K562 (cell line): ENCODE measurements around the gene EPHB1. TPM values are rescaled to one million over a fixed set of nuclear protein-coding genes. Genes with fewer than 3 reads are reported as not detected.

ENCODE experiments used
- ATAC-seq: fragments of 200-7000 bp; cut with Tn5 transposase; 3 replicates; pipeline ENCODE4 v1.9.1; 2020; ENCODE audit warnings: moderate library complexity
- BruUV-seq: library from RNA; stranded (reverse); fragments of 400-500 nt; replicated peaks from 2 replicates; lab custom pipeline; 2021; lab: Mats Ljungman, UMichigan
- CTCF ChIA-PET: fragments of 300-600 bp; formaldehyde crosslinking; extraction: SDS; loops from one replicate; lab custom pipeline; 2021; ENCODE audit warnings: low intra/inter-chr PET ratio; lab: Yijun Ruan, JAX
- POLR2A ChIA-PET: fragments of 300-600, 350-650 bp; sonication (Branson Sonifier 250); formaldehyde crosslinking; extraction: SDS; loops from one replicate; lab custom pipeline; 2021; ENCODE audit warnings: antibody characterized with exemption, inconsistent platforms; lab: Yijun Ruan, JAX
- DNase-seq, 4 experiments: peaks; one replicate each; pipeline versions ENCODE4 v3.0.0 to v3.0.0-alpha.2; 2011 to 2018; ENCODE audit warnings: low spot score in 3 of 4, mixed read lengths in 3 of 4; ENCODE audit errors: extremely low read depth in 1 of 4
- FAIRE-seq: peaks from 2 replicates; lab custom pipeline; 2011; peaks lifted over from hg19 to GRCh38; lab: Jason Lieb, UNC
- H2AFZ ChIP-seq: 2 replicates; pipeline ENCODE4 v1.6.0; 2011; ENCODE audit warnings: low read depth, low read length, control low read depth, inconsistent platforms
- H3K27ac ChIP-seq: fragments of 200-600 bp; 3 replicates; pipeline ENCODE4 v1.8.0; 2011; ENCODE audit warnings: low read depth, mild to moderate bottlenecking, control low read depth, inconsistent platforms, low read length, moderate library complexity, mixed read lengths; ENCODE audit errors: extremely low read depth
- H3K27me3 ChIP-seq, 2 experiments: fragments of 300-600 bp in 1 of 2; 2 replicates in 1 of 2; 3 replicates in 1 of 2; pipeline versions ENCODE4 v1.6.0 to v1.8.0; 2011; ENCODE audit warnings: inconsistent platforms in 2 of 2, low read length in 2 of 2, mild to moderate bottlenecking in 1 of 2, mixed read lengths in 1 of 2, moderate library complexity in 1 of 2; ENCODE audit not compliant: control insufficient read depth in 2 of 2, insufficient read depth in 2 of 2
- H3K36me3 ChIP-seq: fragments of 300-600 bp; 3 replicates; pipeline ENCODE4 v1.8.0; 2011; ENCODE audit warnings: mild to moderate bottlenecking, low read length, inconsistent platforms; ENCODE audit not compliant: control insufficient read depth, insufficient read depth
- H3K4me1 ChIP-seq, 2 experiments: fragments of 200-600 bp in 1 of 2; replicated peaks in 1 of 2; 2 replicates in 1 of 2; 3 replicates in 1 of 2; pipeline versions ENCODE4 v1.5.1 to v1.8.0; 2011; ENCODE audit warnings: inconsistent platforms in 2 of 2, low read length in 2 of 2, mild to moderate bottlenecking in 1 of 2, mixed read lengths in 1 of 2, moderate library complexity in 1 of 2; ENCODE audit not compliant: control insufficient read depth in 2 of 2, insufficient read depth in 2 of 2
- H3K4me2 ChIP-seq: 2 replicates; pipeline ENCODE4 v1.6.1; 2011; ENCODE audit warnings: low read length, control low read depth, inconsistent platforms, mixed read lengths; ENCODE audit not compliant: insufficient read depth
- H3K4me3 ChIP-seq: fragments of 200-600 bp; sonication (generic), shearing (Covaris generic); 2 replicates; pipeline ENCODE4 v1.5.1; 2016; ENCODE audit warnings: control low read depth, inconsistent platforms
- H3K79me2 ChIP-seq: fragments of 200-600 bp; 3 replicates; pipeline ENCODE4 v1.8.0; 2011; ENCODE audit warnings: low read length, inconsistent platforms; ENCODE audit not compliant: control insufficient read depth, insufficient read depth
- H3K9ac ChIP-seq, 2 experiments: 2 replicates each; pipeline versions ENCODE4 v1.6.0 to v1.6.1; 2011; ENCODE audit warnings: low read depth in 2 of 2, low read length in 2 of 2, control low read depth in 1 of 2, inconsistent platforms in 1 of 2, mild to moderate bottlenecking in 1 of 2, mixed read lengths in 1 of 2; ENCODE audit not compliant: insufficient read depth in 1 of 2
- H3K9me1 ChIP-seq: one replicate; pipeline ENCODE4 v1.6.0; 2011; ENCODE audit warnings: inconsistent platforms, mild to moderate bottlenecking, low read length, moderate library complexity; ENCODE audit not compliant: control insufficient read depth, insufficient read depth
- H3K9me3 ChIP-seq: replicated peaks from 2 replicates; pipeline ENCODE4 v1.5.1; 2011; ENCODE audit warnings: low read depth, low read length, inconsistent platforms; ENCODE audit not compliant: control insufficient read depth, insufficient read depth
- H4K20me1 ChIP-seq: replicated peaks from 2 replicates; pipeline ENCODE4 v1.6.1; 2011; ENCODE audit warnings: low read length, inconsistent platforms, mixed read lengths; ENCODE audit not compliant: control insufficient read depth, insufficient read depth
- ETV5 ChIP-seq: sonication (generic); formaldehyde crosslinking; IDR thresholded peaks from 2 replicates; pipeline ENCODE4 v1.4.0; 2020; ENCODE audit warnings: low read depth, mild to moderate bottlenecking, missing genetic modification reagents
- FOXA3 ChIP-seq, 2 experiments: fragments of 450-650 bp in 1 of 2; sonication (generic) in 1 of 2; formaldehyde crosslinking; IDR thresholded peaks in 1 of 2; conservative IDR thresholded peaks in 1 of 2; 2 replicates each; pipeline versions ENCODE4 v1.4.0 to v1.8.0; 2020 to 2022; ENCODE audit warnings: mild to moderate bottlenecking in 2 of 2, missing genetic modification reagents in 1 of 2
- GTF2E2 ChIP-seq: fragments of 200-800 bp; sonication (Bioruptor generic); IDR thresholded peaks from 2 replicates; pipeline ENCODE4 v1.6.1; 2016; ENCODE audit warnings: missing genetic modification characterization, missing compliant biosample characterization
- HMGXB4 ChIP-seq: sonication (generic); formaldehyde crosslinking; IDR thresholded peaks from 2 replicates; pipeline ENCODE4 v1.8.1; 2023; ENCODE audit warnings: mild to moderate bottlenecking, missing genetic modification reagents
- KLF16 ChIP-seq: IDR thresholded peaks from 2 replicates; pipeline ENCODE4 v1.6.1; 2016; ENCODE audit warnings: antibody characterized with exemption
- NCOR1 ChIP-seq: fragments of 450-650 bp; IDR thresholded peaks from 2 replicates; pipeline ENCODE4 v1.6.1; 2016; ENCODE audit warnings: mild to moderate bottlenecking, moderate library complexity
- NELFE ChIP-seq: IDR thresholded peaks from 2 replicates; pipeline ENCODE4 v1.6.1; 2011; ENCODE audit warnings: mild to moderate bottlenecking; ENCODE audit not compliant: insufficient read depth, insufficient read length
- POLR2H ChIP-seq: IDR thresholded peaks from 2 replicates; pipeline ENCODE4 v1.6.1; 2016; ENCODE audit warnings: missing genetic modification characterization, low read depth, mild to moderate bottlenecking, control low read depth, missing compliant biosample characterization, moderate library complexity
- TAF9B ChIP-seq: fragments of 450-650 bp; IDR thresholded peaks from 2 replicates; pipeline ENCODE4 v1.6.1; 2018; ENCODE audit warnings: mild to moderate bottlenecking; ENCODE audit not compliant: partially characterized antibody
- YY1 ChIP-seq, 3 experiments: IDR thresholded peaks; 2 replicates each; pipeline ENCODE4 v1.6.1; 2011; ENCODE audit warnings: low read length in 2 of 3, mild to moderate bottlenecking in 2 of 3, moderate library complexity in 2 of 3, borderline replicate concordance in 1 of 3, control low read depth in 1 of 3, low read depth in 1 of 3; ENCODE audit not compliant: insufficient read depth in 3 of 3, insufficient replicate concordance in 2 of 3, control insufficient read depth in 1 of 3, insufficient read length in 1 of 3; ENCODE audit errors: extremely low read depth in 1 of 3
- ZBTB12 ChIP-seq: fragments of 250-450 bp; sonication (Bioruptor Pico); IDR thresholded peaks from 2 replicates; pipeline ENCODE4 v1.4.0; 2020
- ZEB2 ChIP-seq: fragments of 450-650 bp; IDR thresholded peaks from 2 replicates; pipeline ENCODE4 v1.6.1; 2016
- ZSCAN29 ChIP-seq: fragments of 450-650 bp; IDR thresholded peaks from 2 replicates; pipeline ENCODE4 v1.6.1; 2017
- WGBS: fragments of 100-300 bp; shearing (Covaris generic); methylation state at CpG from one replicate; pipeline ENCODE4 v1.1.6; 2016; ENCODE audit warnings: low coverage, mixed read lengths; ENCODE audit not compliant: insufficient coverage; ENCODE audit errors: missing lambda C conversion rate; 5-methylcytosine and 5-hydroxymethylcytosine counted together
- in situ Hi-C: fragments of 300-500 bp; cut with MboI; formaldehyde crosslinking; loops from 4 replicates; pipeline ENCODE4 v1.15.0; 2018; ENCODE audit warnings: inconsistent platforms, mixed read lengths
- intact Hi-C: fragments of 100-400 bp; cut with micrococcal nuclease; formaldehyde crosslinking; loops from 2 replicates; pipeline ENCODE4 v1.14.2; 2022
- polyA plus RNA-seq, 8 experiments: library from polyadenylated mRNA; depleted of rRNA in 4 of 8; stranded (reverse) in 5 of 8; unstranded in 3 of 8; fragments of >200 nt; fragmentation: Nextera tagmentation in 2 of 8; fragmentation: Illumina TruSeq in 1 of 8; extraction: Ambion mirVana in 2 of 8; extraction: Trizol in 1 of 8; gene quantifications; 2 replicates each; pipeline versions ENCODE4 v1.2.1 to v1.2.3, GENCODE V29; 2011 to 2014; ENCODE audit warnings: inconsistent platforms in 1 of 8, missing spikeins in 1 of 8
- total RNA-seq, 7 experiments: library from RNA; depleted of rRNA in 6 of 7; stranded (reverse); fragments of >200 nt in 6 of 7; fragmentation: Illumina TruSeq in 2 of 7; extraction: Trizol in 2 of 7; gene quantifications; 2 replicates each; pipeline versions ENCODE4 v1.2.1 to v1.2.3, GENCODE V29; 2011 to 2021; ENCODE audit warnings: low replicate concordance in 1 of 7
- TF ChIP-seq, protein P1 (sequence below): fragments of 450-650 bp; IDR thresholded peaks from 2 replicates; pipeline ENCODE4 v1.6.1; 2017; ENCODE audit warnings: antibody characterized with exemption, mild to moderate bottlenecking

The EPHB1 gene
- total and polyA plus RNA-seq, 9 of the 15 experiments (the other 6 are each of a cell fraction or from before 2014, with no cell fraction given) = 0.29 TPM; not detected in 8

GRCh38 chr3:134988666-134989065, 193.6 kb downstream of the EPHB1 start (continued):
- TF ChIP-seq, protein P1, sequence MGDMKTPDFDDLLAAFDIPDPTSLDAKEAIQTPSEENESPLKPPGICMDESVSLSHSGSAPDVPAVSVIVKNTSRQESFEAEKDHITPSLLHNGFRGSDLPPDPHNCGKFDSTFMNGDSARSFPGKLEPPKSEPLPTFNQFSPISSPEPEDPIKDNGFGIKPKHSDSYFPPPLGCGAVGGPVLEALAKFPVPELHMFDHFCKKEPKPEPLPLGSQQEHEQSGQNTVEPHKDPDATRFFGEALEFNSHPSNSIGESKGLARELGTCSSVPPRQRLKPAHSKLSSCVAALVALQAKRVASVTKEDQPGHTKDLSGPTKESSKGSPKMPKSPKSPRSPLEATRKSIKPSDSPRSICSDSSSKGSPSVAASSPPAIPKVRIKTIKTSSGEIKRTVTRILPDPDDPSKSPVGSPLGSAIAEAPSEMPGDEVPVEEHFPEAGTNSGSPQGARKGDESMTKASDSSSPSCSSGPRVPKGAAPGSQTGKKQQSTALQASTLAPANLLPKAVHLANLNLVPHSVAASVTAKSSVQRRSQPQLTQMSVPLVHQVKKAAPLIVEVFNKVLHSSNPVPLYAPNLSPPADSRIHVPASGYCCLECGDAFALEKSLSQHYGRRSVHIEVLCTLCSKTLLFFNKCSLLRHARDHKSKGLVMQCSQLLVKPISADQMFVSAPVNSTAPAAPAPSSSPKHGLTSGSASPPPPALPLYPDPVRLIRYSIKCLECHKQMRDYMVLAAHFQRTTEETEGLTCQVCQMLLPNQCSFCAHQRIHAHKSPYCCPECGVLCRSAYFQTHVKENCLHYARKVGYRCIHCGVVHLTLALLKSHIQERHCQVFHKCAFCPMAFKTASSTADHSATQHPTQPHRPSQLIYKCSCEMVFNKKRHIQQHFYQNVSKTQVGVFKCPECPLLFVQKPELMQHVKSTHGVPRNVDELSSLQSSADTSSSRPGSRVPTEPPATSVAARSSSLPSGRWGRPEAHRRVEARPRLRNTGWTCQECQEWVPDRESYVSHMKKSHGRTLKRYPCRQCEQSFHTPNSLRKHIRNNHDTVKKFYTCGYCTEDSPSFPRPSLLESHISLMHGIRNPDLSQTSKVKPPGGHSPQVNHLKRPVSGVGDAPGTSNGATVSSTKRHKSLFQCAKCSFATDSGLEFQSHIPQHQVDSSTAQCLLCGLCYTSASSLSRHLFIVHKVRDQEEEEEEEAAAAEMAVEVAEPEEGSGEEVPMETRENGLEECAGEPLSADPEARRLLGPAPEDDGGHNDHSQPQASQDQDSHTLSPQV = no peak
- no peak for TF ChIP-seq KLF16
- no peak for TF ChIP-seq ZSCAN29

DNA sequence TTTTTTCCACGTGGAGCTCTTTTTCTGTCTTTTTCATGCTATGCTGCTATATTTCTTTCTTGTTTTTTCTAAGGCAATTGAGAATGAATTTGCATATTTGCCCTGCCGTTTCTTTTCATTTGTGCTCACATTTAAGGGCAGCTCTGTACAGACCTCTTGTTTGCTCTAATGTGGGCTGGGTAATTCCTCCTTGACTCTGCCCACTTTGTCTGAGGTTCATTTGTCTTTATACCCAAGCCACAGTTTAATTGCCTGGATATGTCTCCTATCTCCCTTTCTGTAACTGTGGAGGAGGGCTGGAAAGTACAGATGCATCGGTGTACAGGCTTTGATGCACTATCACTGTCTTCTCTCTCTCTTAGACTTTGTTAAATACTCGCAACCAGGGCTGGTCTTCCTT, 195.9 kb downstream of the EPHB1 start:
- Histone ChIP-seq H3K79me2 (no peaks in the 10 kb centered on the region), H3K27me3 (no peaks in the 10 kb centered on the region), H2AFZ (no peak overlapping the region), H3K4me1 (no peaks in the 10 kb centered on the region), H3K27ac (no peak overlapping the region), H3K36me3 (no peaks in the 10 kb centered on the region), H3K4me3 (no peak overlapping the region), H3K4me2 (no peak overlapping the region), H3K9ac (no peak overlapping the region), H4K20me1 (no peaks in the 10 kb centered on the region), H3K9me3 (no peaks in the 10 kb centered on the region), H3K9me1 (no peaks in the 10 kb centered on the region)
- no peak for FAIRE-seq
- no TSS peak for BruUV-seq
- 4% methylated on average over 4 of the region's 4 CpGs for WGBS
- no peak for TF ChIP-seq POLR2H (tag)
- no peak for TF ChIP-seq HMGXB4
- no peak for TF ChIP-seq FOXA3 (CRISPR knock-in tag; conservative IDR thresholded peaks at IDR 0.05 in 1 of 2, IDR thresholded peaks at IDR 0.05 in 1 of 2)
- no peak for TF ChIP-seq YY1 (IDR thresholded peaks at IDR 0.05; ENCODE audit: borderline replicate concordance in 1 of 3, control insufficient read depth in 1 of 3, extremely low read depth in 1 of 3, insufficient read depth in 3 of 3, insufficient read length in 1 of 3, insufficient replicate concordance in 2 of 3, low read depth in 1 of 3, low read length in 2 of 3)
- no peak for TF ChIP-seq ETV5
- TF ChIP-seq NCOR1 = no peak
- no peak for TF ChIP-seq TAF9B
- no peak for TF ChIP-seq NELFE
- TF ChIP-seq GTF2E2 (tag) = no peak
- TF ChIP-seq ZBTB12 (CRISPR knock-in tag) = no peak
- no peak for TF ChIP-seq ZEB2
- POLR2A ChIA-PET = no interaction called here
- in situ Hi-C loops (no loop called here), intact Hi-C loops (no loop called here)
- no peak for ATAC-seq
- CTCF ChIA-PET = no interaction called here
- DNase-seq = no peak
